OCI-LY7 (cell line): Measurements from ENCODE around the gene TIRAP. TPM values are rescaled to one million over a fixed set of nuclear protein-coding genes. Genes with fewer than 3 reads are reported as not detected.

Experiments used
- BruUV-seq: library from RNA; stranded (reverse); fragments of 400-500 nt; replicated peaks from 2 replicates; lab custom pipeline; 2021; lab: Mats Ljungman, UMichigan
- CTCF ChIA-PET: fragments of 300-600 bp; sonication (Branson Sonifier 250); formaldehyde crosslinking; loops from one replicate; lab custom pipeline; 2022; ENCODE audit warnings: antibody characterized with exemption; ENCODE audit not compliant: unreplicated experiment; lab: Charles Lee
- POLR2A ChIA-PET: fragments of 300-600 bp; sonication (Branson Sonifier 250); formaldehyde crosslinking; loops from one replicate; lab custom pipeline; 2022; ENCODE audit warnings: antibody characterized with exemption; lab: Charles Lee
- DNase-seq: peaks from one replicate; pipeline ENCODE4 v3.0.0-alpha.2; 2015; ENCODE audit warnings: low spot score
- H2AFZ ChIP-seq: fragments of 200-600 bp; sonication (generic), shearing (Covaris generic); 2 replicates; pipeline ENCODE4 v1.6.1; 2014; ENCODE audit warnings: mild to moderate bottlenecking, antibody characterized with exemption, low read length, moderate library complexity
- H3K27ac ChIP-seq: fragments of 200-600 bp; sonication (generic); 2 replicates; pipeline ENCODE4 v1.5.1; 2014; ENCODE audit warnings: mixed run types, low read depth, mild to moderate bottlenecking, moderate library complexity, low read length, inconsistent platforms; ENCODE audit not compliant: poor library complexity, severe bottlenecking
- H3K36me3 ChIP-seq: fragments of 200-600 bp; sonication (generic); 2 replicates; pipeline ENCODE4 v1.6.1; 2014; ENCODE audit warnings: mild to moderate bottlenecking, antibody characterized with exemption, low read length, moderate library complexity, mixed read lengths; ENCODE audit not compliant: insufficient read depth
- H3K4me1 ChIP-seq: fragments of 200-600 bp; sonication (generic); 2 replicates; pipeline ENCODE4 v1.5.1; 2014; ENCODE audit warnings: mild to moderate bottlenecking, low read length; ENCODE audit not compliant: insufficient read depth, poor library complexity, severe bottlenecking
- H3K4me2 ChIP-seq: fragments of 200-600 bp; sonication (generic); 2 replicates; pipeline ENCODE4 v1.6.1; 2014; ENCODE audit warnings: mild to moderate bottlenecking, low read length
- H3K4me3 ChIP-seq: fragments of 200-600 bp; sonication (generic); 2 replicates; pipeline ENCODE4 v1.5.1; 2014; ENCODE audit warnings: mild to moderate bottlenecking, low read depth, low read length; ENCODE audit not compliant: poor library complexity, severe bottlenecking
- H3K79me2 ChIP-seq: fragments of 200-600 bp; sonication (generic); 2 replicates; pipeline ENCODE4 v1.6.1; 2016; ENCODE audit warnings: low read depth, mild to moderate bottlenecking, low read length, moderate library complexity, mixed read lengths; ENCODE audit not compliant: insufficient read depth
- H3K9me2 ChIP-seq: fragments of 200-600 bp; sonication (generic); 2 replicates; pipeline ENCODE4 v1.6.1; 2016; ENCODE audit warnings: mild to moderate bottlenecking, low read length, mixed read lengths; ENCODE audit not compliant: insufficient read depth
- H3K9me3 ChIP-seq: fragments of 200-600 bp; sonication (generic); 2 replicates; pipeline ENCODE4 v1.6.1; 2014; ENCODE audit warnings: mild to moderate bottlenecking, mixed run types, low read length, mixed read lengths
- H4K20me1 ChIP-seq: fragments of 200-600 bp; sonication (generic); 2 replicates; pipeline ENCODE4 v1.6.1; 2014; ENCODE audit warnings: mild to moderate bottlenecking, antibody characterized with exemption, low read length, moderate library complexity, mixed read lengths; ENCODE audit not compliant: insufficient read depth
- CTCF ChIP-seq: fragments of 200-600 bp; sonication (generic); conservative IDR thresholded peaks from 2 replicates; pipeline ENCODE4 v1.5.1; 2014; ENCODE audit warnings: mild to moderate bottlenecking, antibody characterized with exemption, low read length, moderate library complexity, mixed read lengths
- EZH2phosphoT487 ChIP-seq: fragments of 200-600 bp; sonication (generic); IDR thresholded peaks from 2 replicates; pipeline ENCODE4 v1.6.1; 2018; ENCODE audit warnings: low read depth, borderline replicate concordance, mild to moderate bottlenecking, mixed run types, antibody characterized with exemption, low read length, moderate library complexity, mixed read lengths
- intact Hi-C: fragments of 100-400 bp; cut with micrococcal nuclease; formaldehyde crosslinking; loops from one replicate; pipeline ENCODE4 v1.10.0; 2022; ENCODE audit not compliant: unreplicated experiment
- total RNA-seq, 2 experiments: library from RNA; depleted of rRNA in 1 of 2; stranded (reverse); fragments of >200 nt in 1 of 2; shearing (Covaris generic) in 1 of 2; gene quantifications; 2 replicates each; pipeline ENCODE4 v1.2.3, GENCODE V29; 2014 to 2022

Gene TIRAP
- total RNA-seq, 2 experiments from 2014 or later, result 3.4 to 9.8 TPM

GRCh38 chr11:126262216-126262615, 20.7 kb upstream of the TIRAP start:
- Histone ChIP-seq H3K36me3 (peaks cover 87% of the 10 kb centered on the region), H3K9me2 (no peaks in the 10 kb centered on the region), H2AFZ (no peak overlapping the region), H4K20me1 (no peaks in the 10 kb centered on the region), H3K27ac (no peak overlapping the region), H3K4me1 (peaks cover 2% of the 10 kb centered on the region), H3K4me3 (no peak overlapping the region), H3K4me2 (no peak overlapping the region), H3K79me2 (peaks cover 7% of the 10 kb centered on the region; the same call in 1 of the 2 replicates), H3K9me3 (no peaks in the 10 kb centered on the region)
- CTCF ChIA-PET, result no interaction called here
- no TSS peak for BruUV-seq
- intact Hi-C loops, result loop anchor here (10.0 kb wide), 1 partner anchor 647 kb away; no protein-coding TSS in a partner anchor
- POLR2A ChIA-PET, result interaction anchor here (0.7 to 1.8 kb wide), 5 partner anchors 9 to 99 kb away, joined by 3 to 7 read pairs (median 3); no protein-coding TSS in a partner anchor
- DNase-seq, result no peak
- TF ChIP-seq CTCF, result no peak
- no peak for TF ChIP-seq EZH2phosphoT487

DNA sequence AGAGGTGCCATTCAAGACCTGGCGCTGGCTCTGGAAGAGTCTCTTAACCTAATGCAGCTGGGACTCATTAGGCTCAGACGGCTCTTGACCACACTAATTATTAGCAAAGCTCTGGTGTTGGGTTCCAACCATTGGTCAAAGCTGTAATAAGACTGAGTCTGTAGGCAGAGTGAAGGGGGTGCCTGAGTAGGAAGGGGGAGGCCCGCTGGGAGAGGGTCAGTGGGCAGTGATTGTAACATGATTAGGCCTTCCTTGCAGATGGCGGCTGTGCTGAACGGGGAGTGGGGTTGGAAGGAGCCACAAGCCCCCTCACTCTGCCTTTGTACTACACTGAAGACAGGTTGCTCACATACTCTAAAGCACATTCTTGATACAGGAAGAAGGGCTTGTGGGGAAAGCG, 19.4 kb upstream of the TIRAP start:
- intact Hi-C loops, result loop anchor here (10.0 kb wide), 1 partner anchor 649 kb away; no protein-coding TSS in a partner anchor
- H3K4me3 ChIP-seq, result no peak overlapping the region
- no peaks in the 10 kb centered on the region for H3K9me2 ChIP-seq
- H3K36me3 ChIP-seq, result peaks cover 79% of the 10 kb centered on the region
- POLR2A ChIA-PET, result interaction anchor here (0.9 to 1.4 kb wide), 2 partner anchors 9 to 97 kb away, joined by 3 read pairs; no protein-coding TSS in a partner anchor
- TF ChIP-seq EZH2phosphoT487 (no peak), CTCF (no peak)
- CTCF ChIA-PET, result no interaction called here
- DNase-seq, result no peak
- peaks cover 9% of the 10 kb centered on the region for H3K4me1 ChIP-seq
- no peak overlapping the region for H3K4me2 ChIP-seq
- no peak overlapping the region for H2AFZ ChIP-seq
- peaks cover 20% of the 10 kb centered on the region for H3K79me2 ChIP-seq
- no peaks in the 10 kb centered on the region for H3K9me3 ChIP-seq
- H4K20me1 ChIP-seq, result 0 out of 2 replicates have a peak, but pooled peaks cover 3% of the 10 kb centered on the region
- H3K27ac ChIP-seq, result no peak overlapping the region
- BruUV-seq, result no TSS peak

- TF ChIP-seq CTCF, result no peak
- no peak for TF ChIP-seq EZH2phosphoT487
- Histone ChIP-seq H3K36me3 (peaks cover 66% of the 10 kb centered on the region), H3K9me2 (no peaks in the 10 kb centered on the region), H3K9me3 (no peaks in the 10 kb centered on the region), H3K27ac (no peak overlapping the region), H2AFZ (no peak overlapping the region), H3K4me3 (no peak overlapping the region), H3K79me2 (peaks cover 39% of the 10 kb centered on the region), H4K20me1 (0 out of 2 replicates have a peak, but pooled peaks cover 3% of the 10 kb centered on the region), H3K4me1 (peaks cover 19% of the 10 kb centered on the region), H3K4me2 (no peak overlapping the region)
- CTCF ChIA-PET, result no interaction called here
- no TSS peak for BruUV-seq
- intact Hi-C loops, result loop anchor here (5.0 to 10.0 kb wide), 2 partner anchors 54 to 651 kb away; partner anchors contain the start of genes FAM118B and RPUSD4
- no peak for DNase-seq
- POLR2A ChIA-PET, result no interaction called here
Measured at GRCh38 chr11:126265811-126266210, 17.1 kb upstream of the TIRAP start.
